Astrocyte (in vitro differentiated cells and primary cell): ENCODE data around the gene PTRH1.

Experiments used
- EZH2 ChIP-seq: IDR thresholded peaks from 2 replicates; pipeline ENCODE4 v1.6.1; 2012; ENCODE audit warnings: mild to moderate bottlenecking, low read length, inconsistent platforms; ENCODE audit not compliant: insufficient read depth
- TF ChIP-seq, protein P1 (sequence below): IDR thresholded peaks from 2 replicates; pipeline ENCODE4 v1.5.1; 2011; ENCODE audit warnings: low read depth, mild to moderate bottlenecking, inconsistent platforms, low read length, moderate library complexity; ENCODE audit not compliant: insufficient read depth

DNA sequence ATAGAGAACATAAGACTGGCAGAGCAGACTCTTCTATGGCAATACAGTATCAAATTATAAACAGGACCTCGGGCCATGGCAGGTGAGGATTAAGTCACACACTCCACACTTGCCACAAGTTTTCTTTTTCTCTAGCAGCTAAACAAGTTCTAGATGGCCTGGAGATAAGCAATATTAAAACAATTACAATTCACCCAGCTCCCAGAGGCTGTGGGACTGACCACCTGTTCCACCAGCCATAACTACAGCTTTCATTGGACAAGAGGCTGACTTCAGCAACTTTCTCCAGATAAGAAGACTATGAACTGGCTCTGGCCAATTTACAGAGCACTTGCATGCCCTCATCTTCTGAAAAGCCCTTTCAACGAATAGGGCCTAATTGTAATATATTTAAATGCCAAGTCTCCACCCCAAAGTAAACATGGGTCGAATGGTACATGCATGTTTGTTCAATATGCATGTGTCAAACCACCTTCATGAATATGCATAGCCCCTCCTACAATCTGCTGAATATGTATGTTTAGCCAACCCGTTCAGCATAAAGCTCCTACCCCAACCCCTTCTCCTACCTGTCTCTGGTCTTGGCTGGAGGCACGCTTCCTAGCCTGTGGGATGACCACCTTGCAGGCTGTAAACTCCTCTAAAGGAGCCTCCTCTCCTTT lies 14.7 kb downstream of the PTRH1 start:
- TF ChIP-seq, protein P1, sequence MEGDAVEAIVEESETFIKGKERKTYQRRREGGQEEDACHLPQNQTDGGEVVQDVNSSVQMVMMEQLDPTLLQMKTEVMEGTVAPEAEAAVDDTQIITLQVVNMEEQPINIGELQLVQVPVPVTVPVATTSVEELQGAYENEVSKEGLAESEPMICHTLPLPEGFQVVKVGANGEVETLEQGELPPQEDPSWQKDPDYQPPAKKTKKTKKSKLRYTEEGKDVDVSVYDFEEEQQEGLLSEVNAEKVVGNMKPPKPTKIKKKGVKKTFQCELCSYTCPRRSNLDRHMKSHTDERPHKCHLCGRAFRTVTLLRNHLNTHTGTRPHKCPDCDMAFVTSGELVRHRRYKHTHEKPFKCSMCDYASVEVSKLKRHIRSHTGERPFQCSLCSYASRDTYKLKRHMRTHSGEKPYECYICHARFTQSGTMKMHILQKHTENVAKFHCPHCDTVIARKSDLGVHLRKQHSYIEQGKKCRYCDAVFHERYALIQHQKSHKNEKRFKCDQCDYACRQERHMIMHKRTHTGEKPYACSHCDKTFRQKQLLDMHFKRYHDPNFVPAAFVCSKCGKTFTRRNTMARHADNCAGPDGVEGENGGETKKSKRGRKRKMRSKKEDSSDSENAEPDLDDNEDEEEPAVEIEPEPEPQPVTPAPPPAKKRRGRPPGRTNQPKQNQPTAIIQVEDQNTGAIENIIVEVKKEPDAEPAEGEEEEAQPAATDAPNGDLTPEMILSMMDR: no peak
- TF ChIP-seq EZH2: no peak
